GM23338 (cell line): ENCODE data around the gene EPS8L3.

Experiments
- CREB1 ChIP-seq: fragments of 250-450 bp; sonication (Bioruptor Pico); IDR thresholded peaks from 2 replicates; pipeline ENCODE4 v1.5.0; 2020; ENCODE audit warnings: low read depth, mild to moderate bottlenecking, moderate library complexity
- CTCF ChIP-seq, 2 experiments: fragments of 200-600 bp in 1 of 2; sonication (generic) in 1 of 2; conservative IDR thresholded peaks; 2 replicates each; pipeline versions ENCODE4 v1.5.1 to v1.6.1; 2016 to 2017; ENCODE audit warnings: antibody characterized with exemption in 2 of 2, low read depth in 2 of 2, mild to moderate bottlenecking in 2 of 2, moderate library complexity in 1 of 2
- EZH2 ChIP-seq: fragments of 200-600 bp; sonication (generic); IDR thresholded peaks from one replicate; pipeline ENCODE4 v1.8.0; 2017; ENCODE audit warnings: antibody characterized with exemption, mild to moderate bottlenecking, low read depth; ENCODE audit not compliant: unreplicated experiment
- POLR2AphosphoS5 ChIP-seq: IDR thresholded peaks from 2 replicates; pipeline ENCODE4 v1.6.1; 2016; ENCODE audit warnings: antibody characterized with exemption, low read depth
- ZNF331 ChIP-seq: fragments of 250-450 bp; sonication (Bioruptor Pico); IDR thresholded peaks from 2 replicates; pipeline ENCODE4 v1.5.0; 2020; ENCODE audit warnings: low read depth, mild to moderate bottlenecking, moderate library complexity

GRCh38 chr1:109780982-109781381 is 17.3 kb upstream of the EPS8L3 start:
- TF ChIP-seq ZNF331 (CRISPR knock-in tag) (no peak), POLR2AphosphoS5 (no peak), CTCF (conservative IDR thresholded peaks at IDR 0.05; ENCODE audit: low read depth in 2 of 2) (no peak), EZH2 (no peak), CREB1 (no peak)
